Sciatic nerve (tissue), 2 donors: ENCODE results near the gene PPP6R2. TPM values are rescaled to one million over a fixed set of nuclear protein-coding genes. Genes with fewer than 3 reads are reported as not detected.
"Not testable (repeated sequence)": the region's sequence is repeated elsewhere in the genome, so short reads cannot be mapped to it uniquely, and the experiment has no call there.

ENCODE experiments used
- ATAC-seq: fragments of 200-7000 bp; cut with Tn5 transposase; one replicate; pipeline ENCODE4 v1.9.1; 2020; ENCODE audit warnings: mild to moderate bottlenecking, moderate library complexity
- DNase-seq: peaks from one replicate; pipeline ENCODE4 v3.0.0-alpha.2; 2020; ENCODE audit warnings: low spot score
- intact Hi-C: fragments of 100-400 bp; cut with DNase I; formaldehyde crosslinking; loops from one replicate; pipeline ENCODE4 v1.14.2; 2022
- total RNA-seq: library from RNA; stranded (reverse); fragmentation: NEBNext Ultra II Directional; extraction: Animal tissue kit (Norgen Biotek cat#: 25700); gene quantifications from one replicate; pipeline ENCODE4 v1.2.1, GENCODE V29; 2021
- donor health status: DM: no; HTN: no; CAD: no.
- donor health status: DM: no; HTN: no; CAD: no.

Gene PPP6R2
- total RNA-seq, 1 donor from 2014 or later = 42.1 TPM

GRCh38 chr22:50337262-50338041, 5.7 kb upstream of the PPP6R2 start:
- DNase-seq = no peak
- no peak for ATAC-seq
- intact Hi-C loops = loop anchor here (5.0 kb wide), 1 partner anchor 75 kb away; the partner anchor contains the start of gene MAPK12

DNA sequence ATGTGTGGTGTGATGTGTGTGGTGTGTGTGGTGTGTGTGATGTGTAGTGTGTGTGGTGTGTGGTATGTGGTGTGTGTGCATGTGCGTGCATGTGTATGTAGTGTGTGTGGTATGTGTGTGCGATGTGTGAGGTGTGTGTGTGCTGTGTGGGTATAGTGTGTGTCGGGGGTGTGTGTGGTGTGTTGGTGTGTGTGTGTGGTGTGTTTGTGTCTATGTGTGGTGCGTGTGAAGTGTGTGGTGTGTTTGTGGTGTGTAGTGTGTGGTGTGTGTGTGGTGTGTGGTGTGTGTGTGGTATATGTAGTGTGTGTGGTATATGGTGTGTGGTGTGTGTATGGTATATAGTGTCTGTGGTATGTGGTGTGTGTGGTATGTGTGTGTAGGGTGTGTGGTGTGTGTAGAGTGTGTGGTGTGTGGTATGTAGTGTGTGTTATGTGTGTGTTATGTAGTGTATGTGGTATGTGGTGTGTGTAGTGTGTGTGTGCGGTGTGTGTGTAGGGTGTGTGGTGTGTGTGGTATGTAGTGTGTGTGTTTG, 5.0 kb upstream of the PPP6R2 start:
- intact Hi-C loops = loop anchor here (5.0 kb wide), 1 partner anchor 76 kb away; the partner anchor contains the start of gene MAPK12
- ATAC-seq = no peak
- DNase-seq = no peak

DNA sequence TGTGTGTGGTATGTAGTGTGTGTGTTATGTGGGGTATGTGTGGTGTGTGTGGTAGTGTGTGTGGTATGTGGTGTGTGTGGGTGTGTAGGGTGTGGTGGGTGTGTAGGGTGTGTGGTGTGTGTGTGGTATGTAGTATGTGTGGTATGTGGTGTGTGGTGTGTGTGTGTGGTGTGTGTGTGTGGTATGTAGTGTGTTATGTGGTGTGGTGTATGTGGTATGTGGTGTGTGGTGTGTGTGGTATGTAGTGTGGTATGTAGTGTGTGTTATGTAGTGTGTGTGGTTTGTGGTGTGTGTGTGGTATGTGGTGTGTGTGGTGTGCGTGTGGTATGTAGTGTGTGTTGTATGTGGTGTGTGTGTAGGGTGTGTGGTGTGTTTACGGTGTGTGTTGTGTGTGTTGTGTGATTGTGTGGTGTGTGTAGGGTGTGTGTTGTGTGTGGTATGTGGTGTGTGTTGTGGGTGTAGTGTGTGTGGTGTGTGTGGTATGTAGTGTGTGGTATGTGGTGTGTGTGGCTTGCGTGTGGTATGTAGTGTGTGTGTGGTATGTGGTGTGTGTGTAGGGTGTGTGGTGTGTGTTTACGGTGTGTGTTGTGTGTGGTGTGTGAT, 4.2 kb upstream of the PPP6R2 start:
- no peak for ATAC-seq
- intact Hi-C loops = loop anchor here (5.0 kb wide), 1 partner anchor 77 kb away; the partner anchor contains the start of gene MAPK12

GRCh38 chr22:50339945-50340879, 2.9 kb upstream of the PPP6R2 start:
- DNase-seq = no peak
- ATAC-seq = no peak
- intact Hi-C loops = loop anchor here (5.0 kb wide), 1 partner anchor 78 kb away; the partner anchor contains the start of gene MAPK12

More for the DNA sequence above, 4.2 kb upstream of the PPP6R2 start:
- no peak for DNase-seq

GRCh38 chr22:50341977-50342650, 1.0 kb upstream of the PPP6R2 start:
- ATAC-seq (peak; percentile 85), DNase-seq (peak; percentile 95)
- intact Hi-C loops = no loop called here

- DNase-seq (no peak), ATAC-seq (no peak)
- intact Hi-C loops = no loop called here
These were observed 411 bp downstream of the PPP6R2 start for GRCh38 chr22:50343541-50343935.

DNA sequence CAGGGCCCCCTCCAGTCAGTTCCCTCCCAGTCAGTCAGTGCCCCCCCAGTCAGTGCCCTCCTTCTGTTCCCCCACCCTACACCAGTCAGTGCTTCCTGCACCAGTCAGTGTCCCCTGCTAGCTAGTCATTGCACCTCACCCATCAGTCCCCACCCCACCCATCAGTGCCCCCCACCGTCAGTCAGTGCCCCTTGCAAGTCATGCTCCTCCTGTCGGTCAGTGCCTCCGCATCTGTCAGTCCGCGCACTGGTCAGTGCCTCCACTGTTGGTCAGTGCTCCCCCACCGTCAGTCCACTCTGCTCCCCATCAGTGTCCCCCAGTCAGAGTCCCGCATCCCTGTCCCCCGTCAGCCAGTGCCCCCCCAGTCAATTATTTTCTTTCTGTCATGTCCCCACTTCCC, 3.3 kb downstream of the PPP6R2 start:
- no peak for ATAC-seq
- DNase-seq = no peak
- intact Hi-C loops = no loop called here

GRCh38 chr22:50347157-50347556, 4.0 kb downstream of the PPP6R2 start:
- no peak for ATAC-seq
- intact Hi-C loops = no loop called here
- no peak for DNase-seq

DNA sequence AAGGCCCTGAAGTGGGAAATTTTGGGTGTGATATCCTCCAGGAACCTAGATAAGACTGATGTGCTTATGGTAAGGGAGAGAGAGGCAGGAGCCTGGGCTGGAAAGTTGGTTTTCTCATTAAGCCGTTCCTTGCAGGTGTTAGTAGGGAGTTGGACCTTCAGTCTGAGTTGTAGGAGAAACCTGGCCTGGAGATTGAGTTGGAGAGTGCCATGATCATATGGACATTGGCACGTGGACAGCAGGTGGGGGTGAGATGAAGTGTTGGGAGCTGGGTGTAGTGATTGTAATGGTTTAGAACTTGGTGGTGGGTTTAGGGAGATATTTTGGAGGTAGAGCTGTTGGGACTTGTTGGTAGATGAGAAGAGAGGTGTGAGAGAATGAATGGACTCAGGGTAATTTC, 4.9 kb downstream of the PPP6R2 start:
- no peak for ATAC-seq
- DNase-seq = no peak
- intact Hi-C loops = no loop called here

- no peak for DNase-seq
- no peak for ATAC-seq
- intact Hi-C loops = no loop called here
These were observed 13.1 kb downstream of the PPP6R2 start for GRCh38 chr22:50356186-50356585.

DNA sequence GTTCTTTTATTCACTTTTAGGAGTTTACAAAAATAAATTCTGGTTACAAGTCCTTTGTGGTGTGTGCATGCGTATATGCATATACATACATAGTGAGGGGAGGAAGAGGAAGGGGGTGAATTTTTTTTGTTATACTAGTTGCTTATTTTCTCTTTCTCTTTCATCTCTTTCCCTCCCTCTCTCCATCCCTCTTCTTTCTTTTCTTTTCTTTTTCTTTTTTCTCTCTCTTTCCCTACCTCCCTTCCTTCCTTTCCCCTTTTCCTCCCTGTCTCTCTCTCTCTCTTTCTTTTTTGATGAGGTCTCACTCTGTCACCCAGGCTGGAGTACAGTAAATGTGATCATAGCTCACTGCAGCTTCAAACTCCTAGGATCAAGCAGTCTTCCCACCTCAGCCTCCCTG, 14.1 kb downstream of the PPP6R2 start:
- intact Hi-C loops = no loop called here
- no peak for DNase-seq
- ATAC-seq = no peak

- DNase-seq (no peak), ATAC-seq (no peak)
- intact Hi-C loops = no loop called here
These were observed 14.6 kb downstream of the PPP6R2 start for GRCh38 chr22:50357756-50358155.

- intact Hi-C loops = no loop called here
- ATAC-seq = no peak
These were observed 17.5 kb downstream of the PPP6R2 start for GRCh38 chr22:50360578-50360977.

GRCh38 chr22:50361222-50361621, 18.1 kb downstream of the PPP6R2 start:
- ATAC-seq = no peak
- DNase-seq = no peak
- intact Hi-C loops = no loop called here

More at GRCh38 chr22:50360578-50360977, 17.5 kb downstream of the PPP6R2 start:
- DNase-seq = no peak

DNA sequence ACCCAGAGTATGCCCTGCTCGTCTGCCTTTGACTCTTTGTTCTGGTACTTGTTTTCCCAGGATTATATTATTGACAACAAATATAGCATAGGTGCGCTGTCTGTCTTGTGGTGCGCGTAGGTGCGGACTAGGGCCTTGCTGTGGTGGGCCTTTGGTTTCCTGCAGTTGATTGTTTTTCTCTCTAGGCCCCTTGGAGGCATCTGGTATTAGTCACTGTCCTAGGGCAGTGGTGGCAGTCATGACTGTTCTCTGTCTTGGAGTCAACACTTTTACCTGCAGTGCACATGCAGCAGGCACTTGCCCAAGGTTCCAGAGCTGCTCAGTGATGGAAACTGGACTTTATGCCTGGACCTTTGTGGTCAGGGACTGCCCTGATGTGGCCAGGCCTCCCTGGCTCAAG, 18.6 kb downstream of the PPP6R2 start:
- ATAC-seq = no peak
- intact Hi-C loops = no loop called here
- DNase-seq = no peak

- DNase-seq = no peak
These were observed 20.2 kb downstream of the PPP6R2 start for GRCh38 chr22:50363166-50363802.

DNA sequence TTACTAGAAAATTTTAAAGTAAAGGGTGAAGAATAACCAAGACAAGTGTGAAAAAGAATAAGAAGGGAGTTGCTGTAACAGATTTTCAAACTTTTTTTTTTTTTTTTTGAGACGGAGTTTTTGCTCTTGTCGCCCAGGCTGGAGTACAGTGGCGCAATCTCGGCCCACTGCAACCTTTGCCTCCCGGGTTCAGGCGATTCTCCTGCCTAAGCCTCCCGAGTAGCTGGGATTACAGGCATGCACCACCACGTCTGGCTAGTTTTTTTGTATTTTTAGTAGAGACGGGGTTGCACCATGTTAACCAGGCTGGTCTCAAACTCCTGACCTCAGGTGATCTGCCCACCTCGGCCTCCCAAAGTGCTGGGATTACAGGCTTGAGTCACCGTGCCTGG, 20.7 kb downstream of the PPP6R2 start:
- intact Hi-C loops, DNase-seq, ATAC-seq: not testable (repeated sequence)

More at GRCh38 chr22:50363166-50363802, 20.2 kb downstream of the PPP6R2 start:
- no peak for ATAC-seq
- intact Hi-C loops = no loop called here
